ENCODE results near the gene CPVL.

DNA sequence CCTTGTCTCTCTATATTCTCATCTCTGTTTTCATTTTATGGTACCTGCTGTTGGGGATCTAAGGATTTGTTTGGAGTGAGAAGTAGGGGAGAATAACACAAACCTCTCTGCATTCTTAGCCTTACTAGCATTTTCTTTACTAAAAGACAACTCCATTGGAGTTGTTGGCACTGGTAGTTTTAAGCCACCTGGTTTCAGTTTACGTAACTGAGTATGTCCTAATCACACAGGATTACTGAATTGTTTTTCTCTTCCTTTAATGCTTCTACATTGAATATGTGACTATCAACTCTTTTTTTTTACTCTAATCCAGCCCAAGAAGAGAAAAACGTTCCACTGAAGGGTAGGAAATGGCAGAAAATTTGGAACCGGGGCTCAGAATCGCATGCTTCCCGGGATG, 158.2 kb downstream of the CPVL start:
- TF ChIP-seq CTCF (conservative IDR thresholded peaks at IDR 0.05) (no peak), ZFX (IDR thresholded peaks at IDR 0.05) (no peak)

All from C4-2B (cell line).